Amniotic epithelial cell (primary cell): ENCODE measurements around the gene IGFLR1.
"Not testable (repeated sequence)": the region's sequence is repeated elsewhere in the genome, so short reads cannot be mapped to it uniquely, and the experiment has no call there.

Experiments
- DNase-seq: peaks from one replicate; pipeline ENCODE4 v3.0.0-alpha.2; 2010; ENCODE audit warnings: low read depth

The IGFLR1 gene

DNA sequence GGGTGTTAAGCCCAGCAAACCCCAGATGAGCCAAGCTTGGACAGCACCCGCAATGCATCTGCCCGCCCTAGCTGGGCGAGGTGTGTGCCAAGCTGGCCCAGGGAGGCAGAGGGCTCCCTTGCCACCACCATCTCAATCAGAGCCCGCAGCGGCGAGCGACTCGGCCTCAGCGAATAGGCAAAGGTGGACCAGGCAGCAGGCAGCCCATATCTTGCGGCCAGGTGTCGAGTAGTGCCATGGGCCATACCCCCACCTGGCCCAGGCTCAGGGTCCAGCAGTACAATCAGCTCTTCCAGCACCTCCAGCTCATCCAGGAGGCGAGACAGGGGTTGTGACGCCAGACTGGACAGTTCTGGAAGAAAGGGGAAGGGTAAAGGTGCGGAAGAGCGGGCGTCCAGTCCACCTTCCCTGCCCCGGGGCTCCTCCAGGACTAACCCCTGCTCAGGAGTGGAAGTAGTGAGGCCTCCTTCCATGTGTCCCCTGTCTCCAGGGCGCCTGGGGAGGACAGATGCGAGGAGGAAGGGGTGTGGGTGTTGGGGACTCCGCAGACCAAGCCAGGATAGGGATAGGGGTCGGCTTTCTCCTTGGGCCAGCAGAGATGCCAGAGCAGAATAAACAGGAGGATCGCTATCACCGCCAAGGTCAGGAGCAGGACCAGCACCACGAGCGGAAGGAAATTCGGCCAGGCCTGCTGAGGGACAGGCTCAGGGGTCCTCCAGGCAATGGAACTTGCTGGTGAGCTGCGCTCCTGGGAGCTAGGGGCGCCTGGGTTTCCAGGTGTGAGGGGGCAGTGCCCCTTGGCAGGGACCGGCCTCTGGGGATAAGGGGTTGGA lies 2.8 kb downstream of the IGFLR1 start:
- DNase-seq: no peak

- DNase-seq: no peak
Observed at GRCh38 chr19:35738887-35739229, 3.4 kb downstream of the IGFLR1 start.

DNA sequence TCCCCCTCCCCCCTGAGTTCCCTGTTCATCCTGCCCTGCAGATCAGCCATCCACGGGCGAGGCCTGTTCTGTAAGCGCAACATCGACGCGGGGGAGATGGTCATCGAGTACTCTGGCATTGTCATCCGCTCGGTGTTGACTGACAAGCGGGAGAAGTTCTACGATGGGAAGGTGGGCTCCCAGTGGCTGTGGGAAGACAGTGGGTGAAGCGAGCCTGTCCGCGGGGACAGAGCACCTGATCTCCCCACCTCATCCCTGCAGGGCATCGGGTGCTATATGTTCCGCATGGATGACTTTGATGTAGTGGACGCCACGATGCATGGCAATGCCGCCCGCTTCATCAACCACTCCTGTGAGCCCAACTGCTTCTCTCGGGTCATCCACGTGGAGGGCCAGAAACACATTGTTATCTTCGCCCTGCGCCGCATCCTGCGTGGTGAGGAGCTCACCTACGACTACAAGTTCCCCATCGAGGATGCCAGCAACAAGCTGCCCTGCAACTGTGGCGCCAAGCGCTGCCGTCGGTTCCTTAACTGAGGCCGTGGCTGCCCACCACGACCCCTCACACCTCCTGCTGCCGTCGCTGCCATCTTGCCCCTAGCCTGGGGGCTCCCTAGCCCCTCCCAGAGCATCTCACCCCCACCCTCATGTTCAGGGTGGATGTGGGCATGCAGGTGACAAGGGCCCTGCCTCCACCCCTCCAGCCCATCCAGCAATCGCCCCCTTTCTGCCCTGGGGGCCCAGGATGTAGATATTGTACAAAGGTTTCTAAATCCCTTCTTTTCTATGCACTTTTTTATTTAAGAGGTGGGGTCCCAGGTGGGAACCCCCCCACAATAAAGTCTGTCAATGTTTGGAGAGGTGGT lies 4.0 kb downstream of the IGFLR1 start:
- DNase-seq: no peak

- DNase-seq: no peak
Observed at GRCh38 chr19:35736913-35737886, 5.1 kb downstream of the IGFLR1 start.

DNA sequence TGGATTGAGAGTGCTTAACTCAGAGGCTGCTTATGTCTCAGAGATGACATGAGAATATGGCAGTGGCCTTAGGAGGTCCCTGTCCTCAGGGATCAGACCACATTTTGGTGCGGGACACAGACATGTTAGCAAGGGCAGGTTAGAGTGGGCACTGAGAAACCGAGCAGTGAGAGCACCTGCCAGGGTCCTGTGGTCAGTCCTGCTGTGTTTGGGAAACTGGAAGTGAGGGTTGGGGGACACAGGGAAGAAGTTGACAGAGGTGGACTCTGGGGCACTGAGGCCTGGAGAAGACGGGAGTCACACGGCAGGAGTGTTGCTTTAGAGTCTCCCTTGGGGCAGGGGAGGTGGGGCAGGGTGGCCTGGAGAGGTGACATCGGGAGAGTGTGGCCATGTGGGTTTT lies 7.4 kb downstream of the IGFLR1 start:
- no peak for DNase-seq

- no peak for DNase-seq
Observed at GRCh38 chr19:35734273-35734672, 8.0 kb downstream of the IGFLR1 start.

- DNase-seq: no peak
Observed at GRCh38 chr19:35733180-35734125, 8.8 kb downstream of the IGFLR1 start.

DNA sequence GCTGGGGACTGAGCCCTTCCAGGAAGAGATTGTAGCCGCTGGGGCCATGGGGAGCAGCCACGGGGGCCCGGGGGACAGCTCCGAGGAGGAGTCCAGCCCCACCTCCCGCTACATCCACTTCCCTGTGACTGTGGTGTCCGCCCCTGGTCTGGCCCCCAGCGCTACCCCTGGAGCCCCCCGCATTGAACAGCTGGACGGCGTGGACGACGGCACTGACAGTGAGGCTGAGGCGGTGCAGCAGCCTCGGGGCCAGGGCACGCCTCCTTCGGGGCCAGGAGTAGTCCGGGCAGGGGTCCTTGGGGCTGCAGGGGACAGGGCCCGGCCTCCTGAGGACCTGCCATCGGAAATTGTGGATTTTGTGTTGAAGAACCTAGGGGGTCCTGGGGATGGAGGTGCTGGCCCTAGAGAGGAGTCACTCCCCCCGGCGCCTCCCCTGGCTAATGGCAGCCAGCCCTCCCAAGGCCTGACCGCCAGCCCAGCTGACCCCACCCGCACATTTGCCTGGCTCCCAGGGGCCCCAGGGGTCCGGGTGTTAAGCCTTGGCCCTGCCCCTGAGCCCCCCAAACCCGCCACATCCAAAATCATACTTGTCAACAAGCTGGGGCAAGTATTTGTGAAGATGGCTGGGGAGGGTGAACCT lies 9.6 kb downstream of the IGFLR1 start:
- no peak for DNase-seq

- no peak for DNase-seq
Observed at GRCh38 chr19:35731779-35732405, 10.4 kb downstream of the IGFLR1 start.

GRCh38 chr19:35731353-35731752 lies 10.9 kb downstream of the IGFLR1 start:
- DNase-seq: no peak

DNA sequence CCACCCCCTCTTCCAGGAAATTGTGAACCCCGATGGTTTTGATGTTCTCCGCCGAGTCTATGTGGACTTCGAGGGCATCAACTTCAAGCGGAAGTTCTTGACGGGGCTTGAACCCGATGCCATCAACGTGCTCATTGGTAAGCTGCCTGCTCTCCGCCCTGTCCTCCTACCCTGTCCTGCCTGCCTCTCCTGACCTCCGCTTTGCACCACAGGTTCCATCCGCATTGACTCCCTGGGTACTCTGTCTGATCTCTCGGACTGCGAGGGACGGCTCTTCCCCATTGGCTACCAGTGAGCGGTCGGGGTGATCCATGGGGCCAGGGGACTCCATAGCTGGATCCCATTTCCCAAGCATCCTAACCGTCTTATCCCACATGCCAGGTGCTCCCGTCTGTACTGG lies 11.9 kb downstream of the IGFLR1 start:
- DNase-seq: no peak

DNA sequence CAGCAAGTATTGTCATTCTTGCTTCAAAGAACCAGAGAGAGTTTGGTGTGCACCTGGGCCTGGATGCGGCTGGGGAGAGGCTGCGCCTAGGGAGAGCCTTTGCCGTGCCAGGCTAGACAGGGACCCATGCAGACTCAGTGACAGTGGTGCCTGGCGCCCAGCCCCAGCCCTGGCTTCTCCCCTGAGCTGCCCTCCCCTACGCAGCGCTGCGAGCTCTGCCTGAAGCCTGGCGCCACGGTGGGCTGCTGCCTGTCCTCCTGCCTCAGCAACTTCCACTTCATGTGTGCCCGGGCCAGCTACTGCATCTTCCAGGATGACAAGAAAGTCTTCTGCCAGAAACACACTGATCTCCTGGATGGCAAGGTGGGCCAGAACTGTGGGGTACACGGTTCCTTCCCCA lies 12.5 kb downstream of the IGFLR1 start:
- DNase-seq: no peak

GRCh38 chr19:35729021-35729420 lies 13.2 kb downstream of the IGFLR1 start:
- DNase-seq: no peak

GRCh38 chr19:35727956-35728706 lies 14.1 kb downstream of the IGFLR1 start:
- no peak for DNase-seq

GRCh38 chr19:35727053-35727955 lies 14.9 kb downstream of the IGFLR1 start:
- no peak for DNase-seq

DNA sequence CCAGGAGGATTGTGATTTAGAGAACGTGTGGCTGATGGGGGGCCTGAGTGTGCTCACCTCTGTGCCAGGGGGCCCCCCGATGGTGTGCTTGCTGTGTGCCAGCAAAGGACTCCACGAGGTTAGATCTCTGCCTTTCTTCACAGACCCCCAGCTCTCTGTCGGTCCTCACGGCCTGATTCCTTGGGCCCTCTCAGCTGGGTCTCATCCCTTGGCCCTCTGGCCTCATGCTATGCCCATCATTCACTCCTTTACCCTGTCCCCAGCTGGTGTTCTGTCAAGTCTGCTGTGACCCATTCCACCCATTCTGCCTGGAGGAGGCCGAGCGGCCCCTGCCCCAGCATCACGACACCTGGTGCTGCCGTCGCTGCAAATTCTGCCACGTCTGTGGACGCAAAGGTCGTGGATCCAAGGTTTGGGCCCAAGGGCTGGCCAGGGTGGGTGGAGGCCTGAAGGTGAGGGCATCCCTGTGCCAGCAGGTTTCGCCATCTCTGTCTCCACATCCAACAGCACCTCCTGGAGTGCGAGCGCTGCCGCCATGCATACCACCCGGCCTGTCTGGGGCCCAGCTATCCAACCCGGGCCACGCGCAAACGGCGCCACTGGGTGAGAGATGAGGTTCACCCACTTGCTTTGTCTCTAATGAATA lies 16.9 kb downstream of the IGFLR1 start:
- DNase-seq: no peak

GRCh38 chr19:35724560-35724959 lies 17.7 kb downstream of the IGFLR1 start:
- no peak for DNase-seq

- not testable (repeated sequence) for DNase-seq
Observed at GRCh38 chr19:35724132-35724531, 18.1 kb downstream of the IGFLR1 start.
